ENCODE data around the gene GID4. TPM values are rescaled to one million over a fixed set of nuclear protein-coding genes. Genes with fewer than 3 reads are reported as not detected.

Gene GID4
- total and polyA plus RNA-seq, 2 of the 13 experiments (the other 11 are each of a cell fraction or from before 2014, with no cell fraction given) = 4.3 to 6.1 TPM

DNA sequence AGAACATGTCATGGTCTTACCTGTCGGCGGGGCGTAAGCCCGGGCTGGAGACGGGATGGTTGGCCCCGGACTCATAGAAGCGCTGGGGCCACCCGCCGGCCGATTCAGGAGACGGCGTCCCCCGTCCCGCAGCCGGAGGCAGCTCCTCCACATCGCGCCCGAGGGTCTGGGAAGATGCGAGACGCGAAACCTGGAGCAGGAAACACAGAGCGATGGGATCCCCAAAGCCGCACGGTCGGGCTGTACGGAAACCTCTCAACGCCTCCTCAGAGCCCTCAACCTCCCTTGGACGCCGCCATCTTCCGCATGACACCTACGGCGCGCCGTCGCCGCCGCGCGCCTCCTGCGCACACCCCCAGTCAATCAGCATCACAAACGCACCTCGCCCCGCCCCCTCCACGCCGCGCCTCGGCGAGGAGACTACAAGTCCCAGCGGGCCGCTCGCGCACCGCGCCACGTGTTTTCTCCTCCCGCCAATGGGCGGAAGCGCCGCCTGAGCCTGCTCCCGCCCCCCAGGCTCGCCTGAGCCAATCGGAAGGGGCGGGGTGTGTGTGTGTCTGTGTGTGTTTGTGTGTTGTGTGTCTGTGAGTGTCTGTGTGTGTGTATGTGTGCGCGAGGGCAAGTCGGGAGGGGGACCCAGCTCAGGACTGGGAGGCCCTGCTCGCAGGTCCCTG, at the start of gene GID4, which contains the start of gene ATPAF2 (continued):
- TF ChIP-seq, protein P1, sequence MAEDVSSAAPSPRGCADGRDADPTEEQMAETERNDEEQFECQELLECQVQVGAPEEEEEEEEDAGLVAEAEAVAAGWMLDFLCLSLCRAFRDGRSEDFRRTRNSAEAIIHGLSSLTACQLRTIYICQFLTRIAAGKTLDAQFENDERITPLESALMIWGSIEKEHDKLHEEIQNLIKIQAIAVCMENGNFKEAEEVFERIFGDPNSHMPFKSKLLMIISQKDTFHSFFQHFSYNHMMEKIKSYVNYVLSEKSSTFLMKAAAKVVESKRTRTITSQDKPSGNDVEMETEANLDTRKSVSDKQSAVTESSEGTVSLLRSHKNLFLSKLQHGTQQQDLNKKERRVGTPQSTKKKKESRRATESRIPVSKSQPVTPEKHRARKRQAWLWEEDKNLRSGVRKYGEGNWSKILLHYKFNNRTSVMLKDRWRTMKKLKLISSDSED (CRISPR knock-in tag; IDR thresholded peaks at IDR 0.05) = no peak
- TF ChIP-seq, protein P2, sequence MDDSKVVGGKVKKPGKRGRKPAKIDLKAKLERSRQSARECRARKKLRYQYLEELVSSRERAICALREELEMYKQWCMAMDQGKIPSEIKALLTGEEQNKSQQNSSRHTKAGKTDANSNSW (CRISPR knock-in tag; IDR thresholded peaks at IDR 0.05; ENCODE audit: borderline replicate concordance) = no peak
- no peak; the same call in 1 of the 2 replicates for TF ChIP-seq TIGD3 (CRISPR knock-in tag; IDR thresholded peaks at IDR 0.05; ENCODE audit: borderline replicate concordance)
- no peak for TF ChIP-seq PCBP2 (optimal IDR thresholded peaks at IDR 0.05; ENCODE audit: low read depth, low read length, poor library complexity, severe bottlenecking)
- TF ChIP-seq ZNF256 (CRISPR knock-in tag; conservative IDR thresholded peaks at IDR 0.05) = 0 out of 2 replicates have a peak, but pooled peaks have one; percentile 37
- TF ChIP-seq ELF4 (CRISPR knock-in tag; IDR thresholded peaks at IDR 0.05; ENCODE audit: borderline replicate concordance) = no peak
- TF ChIP-seq, protein P3, sequence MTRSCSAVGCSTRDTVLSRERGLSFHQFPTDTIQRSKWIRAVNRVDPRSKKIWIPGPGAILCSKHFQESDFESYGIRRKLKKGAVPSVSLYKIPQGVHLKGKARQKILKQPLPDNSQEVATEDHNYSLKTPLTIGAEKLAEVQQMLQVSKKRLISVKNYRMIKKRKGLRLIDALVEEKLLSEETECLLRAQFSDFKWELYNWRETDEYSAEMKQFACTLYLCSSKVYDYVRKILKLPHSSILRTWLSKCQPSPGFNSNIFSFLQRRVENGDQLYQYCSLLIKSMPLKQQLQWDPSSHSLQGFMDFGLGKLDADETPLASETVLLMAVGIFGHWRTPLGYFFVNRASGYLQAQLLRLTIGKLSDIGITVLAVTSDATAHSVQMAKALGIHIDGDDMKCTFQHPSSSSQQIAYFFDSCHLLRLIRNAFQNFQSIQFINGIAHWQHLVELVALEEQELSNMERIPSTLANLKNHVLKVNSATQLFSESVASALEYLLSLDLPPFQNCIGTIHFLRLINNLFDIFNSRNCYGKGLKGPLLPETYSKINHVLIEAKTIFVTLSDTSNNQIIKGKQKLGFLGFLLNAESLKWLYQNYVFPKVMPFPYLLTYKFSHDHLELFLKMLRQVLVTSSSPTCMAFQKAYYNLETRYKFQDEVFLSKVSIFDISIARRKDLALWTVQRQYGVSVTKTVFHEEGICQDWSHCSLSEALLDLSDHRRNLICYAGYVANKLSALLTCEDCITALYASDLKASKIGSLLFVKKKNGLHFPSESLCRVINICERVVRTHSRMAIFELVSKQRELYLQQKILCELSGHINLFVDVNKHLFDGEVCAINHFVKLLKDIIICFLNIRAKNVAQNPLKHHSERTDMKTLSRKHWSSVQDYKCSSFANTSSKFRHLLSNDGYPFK (CRISPR knock-in tag; IDR thresholded peaks at IDR 0.05; ENCODE audit: borderline replicate concordance) = peak; percentile 96
- TF ChIP-seq MTA3 (CRISPR knock-in tag; IDR thresholded peaks at IDR 0.05) = no peak
- TF ChIP-seq ATM (IDR thresholded peaks at IDR 0.05; ENCODE audit: borderline replicate concordance) = no peak
- no peak for TF ChIP-seq NFATC3 (CRISPR knock-in tag; IDR thresholded peaks at IDR 0.05)
- TF ChIP-seq ZNF784 (CRISPR knock-in tag; IDR thresholded peaks at IDR 0.05; ENCODE audit: borderline replicate concordance) = 0 out of 2 replicates have a peak, but pooled peaks have one; percentile 33
- TF ChIP-seq, protein P4, sequence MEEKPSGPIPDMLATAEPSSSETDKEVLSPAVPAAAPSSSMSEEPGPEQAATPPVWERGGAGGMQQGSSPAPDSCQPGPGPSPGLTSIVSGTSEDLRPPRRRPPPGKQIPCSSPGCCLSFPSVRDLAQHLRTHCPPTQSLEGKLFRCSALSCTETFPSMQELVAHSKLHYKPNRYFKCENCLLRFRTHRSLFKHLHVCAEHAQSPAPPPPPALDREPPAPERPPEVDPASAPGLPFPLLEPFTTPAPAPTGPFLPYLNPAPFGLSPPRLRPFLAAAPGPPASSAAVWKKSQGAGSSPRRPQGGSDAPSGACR (CRISPR knock-in tag; IDR thresholded peaks at IDR 0.05) = peak; percentile 54; the same call in 1 of the 2 replicates
- no peak for TF ChIP-seq ONECUT2 (CRISPR knock-in tag; IDR thresholded peaks at IDR 0.05)
- TF ChIP-seq, protein P5, sequence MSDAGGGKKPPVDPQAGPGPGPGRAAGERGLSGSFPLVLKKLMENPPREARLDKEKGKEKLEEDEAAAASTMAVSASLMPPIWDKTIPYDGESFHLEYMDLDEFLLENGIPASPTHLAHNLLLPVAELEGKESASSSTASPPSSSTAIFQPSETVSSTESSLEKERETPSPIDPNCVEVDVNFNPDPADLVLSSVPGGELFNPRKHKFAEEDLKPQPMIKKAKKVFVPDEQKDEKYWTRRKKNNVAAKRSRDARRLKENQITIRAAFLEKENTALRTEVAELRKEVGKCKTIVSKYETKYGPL (CRISPR knock-in tag; IDR thresholded peaks at IDR 0.05) = no peak
- TF ChIP-seq, protein P6, sequence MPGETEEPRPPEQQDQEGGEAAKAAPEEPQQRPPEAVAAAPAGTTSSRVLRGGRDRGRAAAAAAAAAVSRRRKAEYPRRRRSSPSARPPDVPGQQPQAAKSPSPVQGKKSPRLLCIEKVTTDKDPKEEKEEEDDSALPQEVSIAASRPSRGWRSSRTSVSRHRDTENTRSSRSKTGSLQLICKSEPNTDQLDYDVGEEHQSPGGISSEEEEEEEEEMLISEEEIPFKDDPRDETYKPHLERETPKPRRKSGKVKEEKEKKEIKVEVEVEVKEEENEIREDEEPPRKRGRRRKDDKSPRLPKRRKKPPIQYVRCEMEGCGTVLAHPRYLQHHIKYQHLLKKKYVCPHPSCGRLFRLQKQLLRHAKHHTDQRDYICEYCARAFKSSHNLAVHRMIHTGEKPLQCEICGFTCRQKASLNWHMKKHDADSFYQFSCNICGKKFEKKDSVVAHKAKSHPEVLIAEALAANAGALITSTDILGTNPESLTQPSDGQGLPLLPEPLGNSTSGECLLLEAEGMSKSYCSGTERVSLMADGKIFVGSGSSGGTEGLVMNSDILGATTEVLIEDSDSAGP (CRISPR knock-in tag; IDR thresholded peaks at IDR 0.05; ENCODE audit: borderline replicate concordance) = peak; percentile 79
- TF ChIP-seq JDP2 (CRISPR knock-in tag; IDR thresholded peaks at IDR 0.05; ENCODE audit: borderline replicate concordance) = no peak

All from HepG2 (cell line).